Nephron (organoid): ENCODE results near the gene CYB5B.

Experiments used
- H3K27ac Mint-ChIP-seq, 3 experiments: 2 replicates each; pipeline ENCODE4 v1.8.0; 2020; ENCODE audit warnings: mixed read lengths in 3 of 3, mild to moderate bottlenecking in 2 of 3, moderate library complexity in 1 of 3
- H3K27me3 Mint-ChIP-seq: 2 replicates; pipeline ENCODE4 v1.8.0; 2021; ENCODE audit warnings: low read depth, mild to moderate bottlenecking, moderate library complexity, mixed read lengths
- H3K36me3 Mint-ChIP-seq: 2 replicates; pipeline ENCODE4 v1.8.0; 2020; ENCODE audit warnings: low read depth, mixed read lengths
- H3K4me1 Mint-ChIP-seq: 2 replicates; pipeline ENCODE4 v1.8.0; 2020; ENCODE audit warnings: mixed read lengths
- H3K4me3 Mint-ChIP-seq, 3 experiments: 2 replicates each; pipeline ENCODE4 v1.8.0; 2020; ENCODE audit warnings: mild to moderate bottlenecking in 3 of 3, mixed read lengths in 3 of 3, moderate library complexity in 2 of 3
- H3K9me3 Mint-ChIP-seq: 2 replicates; pipeline ENCODE4 v1.8.0; 2020; ENCODE audit warnings: mixed read lengths
- CTCF ChIP-seq, 3 experiments: fragments of 200-600 bp; sonication (generic); IDR thresholded peaks; one replicate each; pipeline ENCODE4 v1.5.0; 2021; ENCODE audit warnings: antibody characterized with exemption in 3 of 3; ENCODE audit not compliant: unreplicated experiment in 3 of 3

Gene CYB5B

DNA sequence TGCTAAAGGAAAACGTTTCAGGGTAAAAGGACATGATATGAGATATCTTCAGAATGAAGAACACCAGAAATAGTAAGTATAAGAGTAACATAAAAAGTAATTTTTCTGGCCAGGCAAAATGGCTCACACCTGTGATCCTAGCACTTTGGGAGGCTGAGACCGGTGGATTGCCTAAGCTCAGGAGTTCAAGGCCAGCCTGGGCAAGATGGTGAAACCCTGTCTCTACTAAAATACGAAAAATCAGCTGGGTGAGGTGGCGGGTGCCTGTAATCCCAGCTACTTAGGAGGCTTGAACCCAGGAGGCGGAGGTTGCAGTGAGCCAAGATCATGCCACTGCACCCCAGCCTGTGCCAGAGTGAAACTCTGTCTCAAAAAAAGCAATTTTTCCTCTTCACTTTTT lies 84.7 kb downstream of the CYB5B start:
- peaks cover 2% of the 10 kb centered on the region for H3K9me3 Mint-ChIP-seq
- no peaks in the 10 kb centered on the region for H3K4me1 Mint-ChIP-seq
- peaks cover 10% of the 10 kb centered on the region for H3K27me3 Mint-ChIP-seq
- TF ChIP-seq CTCF (IDR thresholded peaks at IDR 0.05; ENCODE audit: unreplicated experiment in 3 of 3) = no peak
- no peaks in the 10 kb centered on the region for H3K36me3 Mint-ChIP-seq
- no peak overlapping the region for H3K27ac Mint-ChIP-seq
- no peak overlapping the region for H3K4me3 Mint-ChIP-seq

GRCh38 chr16:69511651-69512050 lies 87.2 kb downstream of the CYB5B start:
- Mint-ChIP-seq H3K4me3 (no peak overlapping the region), H3K9me3 (peaks cover 9% of the 10 kb centered on the region), H3K27ac (no peak overlapping the region), H3K36me3 (no peaks in the 10 kb centered on the region), H3K27me3 (peaks cover 10% of the 10 kb centered on the region), H3K4me1 (no peaks in the 10 kb centered on the region)
- no peak for TF ChIP-seq CTCF (IDR thresholded peaks at IDR 0.05; ENCODE audit: unreplicated experiment in 3 of 3)

DNA sequence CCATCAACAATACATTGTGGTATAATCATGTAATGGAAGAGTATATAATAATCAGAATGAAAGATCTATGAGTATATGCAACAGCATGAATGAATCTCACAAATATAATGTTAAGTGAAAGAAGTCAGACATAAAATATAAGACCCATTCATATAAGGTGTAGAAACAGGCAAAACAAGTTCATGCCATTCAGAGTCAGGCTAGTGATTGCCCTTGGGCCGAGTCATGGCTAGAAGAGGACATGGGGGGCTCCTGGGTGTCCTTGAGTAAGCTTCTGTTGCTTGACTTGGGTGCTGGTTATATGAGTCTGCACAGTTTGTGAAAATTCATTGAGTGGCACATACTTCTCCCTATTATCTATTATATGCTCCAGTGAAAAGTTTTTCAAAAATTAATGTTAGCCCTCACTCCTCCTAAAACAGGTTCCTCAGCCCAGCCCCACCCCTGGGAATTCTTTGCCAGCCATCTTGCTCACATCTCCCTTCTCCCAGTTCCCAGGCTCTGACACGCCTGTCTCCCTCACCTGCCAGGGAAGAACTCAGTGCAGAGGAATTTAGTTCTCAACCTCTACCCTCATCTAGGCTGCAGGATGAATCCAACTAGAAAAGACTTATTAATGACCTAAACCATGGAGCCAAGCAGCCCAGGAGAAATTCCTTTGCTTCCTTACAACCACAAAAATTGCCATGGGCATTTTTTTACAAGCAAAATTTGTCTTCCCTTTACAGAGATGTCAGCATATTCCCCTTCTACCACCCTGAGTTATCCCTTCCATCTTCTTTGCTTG lies 89.0 kb downstream of the CYB5B start:
- Mint-ChIP-seq H3K27me3 (peaks cover 7% of the 10 kb centered on the region), H3K9me3 (peaks cover 9% of the 10 kb centered on the region), H3K36me3 (no peaks in the 10 kb centered on the region), H3K4me3 (no peak overlapping the region), H3K4me1 (no peaks in the 10 kb centered on the region), H3K27ac (no peak overlapping the region)
- no peak for TF ChIP-seq CTCF (IDR thresholded peaks at IDR 0.05; ENCODE audit: unreplicated experiment in 3 of 3)

GRCh38 chr16:69514356-69514755 lies 89.9 kb downstream of the CYB5B start:
- TF ChIP-seq CTCF (IDR thresholded peaks at IDR 0.05; ENCODE audit: unreplicated experiment in 3 of 3) = no peak
- Mint-ChIP-seq H3K27me3 (peaks cover 4% of the 10 kb centered on the region), H3K36me3 (no peaks in the 10 kb centered on the region), H3K4me1 (no peaks in the 10 kb centered on the region), H3K4me3 (no peak overlapping the region), H3K27ac (no peak overlapping the region), H3K9me3 (peaks cover 13% of the 10 kb centered on the region)
